NCI-H345 (cell line): ENCODE measurements around the gene GRIN2D.

Source experiments
- DNase-seq: peaks from one replicate; lab custom pipeline; 2025; lab: John Stamatoyannopoulos, UW

The GRIN2D gene

GRCh38 chr19:48442116-48443035, 48.9 kb downstream of the GRIN2D start:
- DNase-seq, result no peak

- DNase-seq, result no peak
Observed at GRCh38 chr19:48443256-48443655, 49.8 kb downstream of the GRIN2D start.
